Measurements from ENCODE around the gene SMARCA4. TPM values are rescaled to one million over a fixed set of nuclear protein-coding genes. Genes with fewer than 3 reads are reported as not detected.

Gene SMARCA4
- total and polyA plus RNA-seq, 5 donors from 2014 or later: 6.3 to 79.5 (median 7.5) TPM

DNA sequence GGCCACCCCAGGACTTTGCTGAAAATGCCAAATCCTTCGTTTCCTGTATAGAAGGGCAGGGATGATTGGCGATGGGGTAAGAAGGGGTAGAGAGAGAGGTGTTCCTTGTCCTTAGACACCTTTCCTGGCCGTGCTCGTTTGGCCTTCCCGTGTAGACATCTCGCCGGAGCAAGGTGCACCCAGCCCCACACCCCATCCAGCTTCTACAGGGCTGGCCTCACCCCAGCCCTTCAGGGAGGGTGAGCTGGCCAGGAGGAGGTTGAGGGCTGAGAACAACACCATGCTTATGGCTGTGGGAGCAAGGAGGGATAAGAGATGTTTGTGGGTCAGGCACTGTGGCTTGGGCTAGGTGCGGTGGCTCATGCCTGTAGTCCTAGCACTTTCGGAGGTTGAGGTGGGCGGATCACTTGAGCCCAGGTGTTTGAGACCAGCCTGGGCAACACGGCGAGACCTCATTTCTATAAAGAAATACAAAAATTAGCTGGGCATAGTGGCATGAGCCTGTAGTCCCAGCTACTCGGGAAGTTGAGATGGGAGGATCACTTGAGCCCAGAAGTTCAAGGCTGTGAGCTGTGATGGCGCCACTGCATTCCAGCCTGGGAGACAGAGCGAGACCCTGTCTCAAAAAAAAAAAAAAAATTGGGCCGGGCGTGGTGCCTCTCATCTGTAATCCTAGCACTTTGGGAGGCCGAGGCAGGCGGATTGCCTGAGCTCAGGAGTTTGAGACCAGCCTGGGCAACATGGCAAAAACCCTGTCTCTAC, 15.5 kb downstream of the SMARCA4 start:
- no peak for ATAC-seq (ENCODE audit: low read depth in 2 of 2)
- peaks cover 4% of the 10 kb centered on the region for H3K36me3 ChIP-seq (ENCODE audit: control insufficient read depth, insufficient read depth, low read length)
- H3K4me1 Mint-ChIP-seq: peaks cover 12 to 47% (median 18%) of the 10 kb centered on the region in 4 donors
- H3K27me3 Mint-ChIP-seq: no peaks in the 10 kb centered on the region
- no peak for DNase-seq
- no peaks in the 10 kb centered on the region for H3K9me3 ChIP-seq (ENCODE audit: control insufficient read depth in 2 of 2, low read length in 2 of 2)
- peaks cover 6% of the 10 kb centered on the region for H3K4me1 ChIP-seq (ENCODE audit: control insufficient read depth, insufficient read depth, low read length, poor library complexity, severe bottlenecking)
- H3K4me3 ChIP-seq (ENCODE audit: low read depth, low read length): no peak overlapping the region
- H3K9me3 Mint-ChIP-seq: no peaks in the 10 kb centered on the region
- H3K27ac ChIP-seq (ENCODE audit: insufficient read depth, low read length, poor library complexity, severe bottlenecking): no peak overlapping the region
- no peaks in the 10 kb centered on the region for H3K36me3 Mint-ChIP-seq
- H3K4me3 Mint-ChIP-seq: peak overlapping the region in 1 of 4 donors; percentile 16
- H3K27me3 ChIP-seq (ENCODE audit: control insufficient read depth, insufficient read depth, low read length): no peaks in the 10 kb centered on the region
- H3K27ac Mint-ChIP-seq: no peak overlapping the region

DNA sequence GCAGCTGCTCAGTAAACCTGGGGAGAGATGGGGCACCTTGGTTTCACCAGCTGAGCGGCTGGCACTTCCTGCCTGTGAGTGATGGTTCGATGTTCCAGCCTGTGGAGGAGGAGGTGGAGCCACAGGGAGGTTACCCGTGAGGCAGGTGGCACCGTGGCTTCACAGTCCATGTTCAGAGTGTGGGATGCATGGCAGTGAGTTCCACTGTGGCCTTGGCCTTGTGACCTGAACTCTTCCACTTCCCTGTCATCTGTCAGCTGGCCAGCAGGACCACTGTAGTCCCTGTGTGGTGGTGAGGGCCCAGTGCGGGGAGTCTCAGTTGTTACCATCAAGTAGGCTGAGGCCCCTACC, 16.9 kb downstream of the SMARCA4 start:
- Mint-ChIP-seq H3K36me3 (no peaks in the 10 kb centered on the region), H3K27ac (peak overlapping the region in 2 of 3 donors; percentile 45 to 65), H3K4me3 (no peak overlapping the region), H3K27me3 (no peaks in the 10 kb centered on the region), H3K4me1 (peaks cover 11 to 48% (median 18%) of the 10 kb centered on the region in 4 donors), H3K9me3 (no peaks in the 10 kb centered on the region)
- no peak for ATAC-seq (ENCODE audit: low read depth in 2 of 2)
- Histone ChIP-seq H3K9me3 (ENCODE audit: control insufficient read depth in 2 of 2, low read length in 2 of 2) (no peaks in the 10 kb centered on the region), H3K4me1 (ENCODE audit: control insufficient read depth, insufficient read depth, low read length, poor library complexity, severe bottlenecking) (peaks cover 6% of the 10 kb centered on the region), H3K27me3 (ENCODE audit: control insufficient read depth, insufficient read depth, low read length) (no peaks in the 10 kb centered on the region), H3K4me3 (ENCODE audit: low read depth, low read length) (no peak overlapping the region), H3K36me3 (ENCODE audit: control insufficient read depth, insufficient read depth, low read length) (peaks cover 4% of the 10 kb centered on the region), H3K27ac (ENCODE audit: insufficient read depth, low read length, poor library complexity, severe bottlenecking) (no peak overlapping the region)
- peak in 1 of 3 donors; percentile 36 for DNase-seq

GRCh38 chr19:10979951-10980381, 19.1 kb downstream of the SMARCA4 start:
- peak overlapping the region in 1 of 3 donors; percentile 83 for H3K27ac Mint-ChIP-seq
- Histone ChIP-seq H3K9me3 (ENCODE audit: control insufficient read depth in 2 of 2, low read length in 2 of 2) (no peaks in the 10 kb centered on the region), H3K36me3 (ENCODE audit: control insufficient read depth, insufficient read depth, low read length) (peaks cover 13% of the 10 kb centered on the region), H3K4me3 (ENCODE audit: low read depth, low read length) (no peak overlapping the region), H3K27me3 (ENCODE audit: control insufficient read depth, insufficient read depth, low read length) (no peaks in the 10 kb centered on the region), H3K27ac (ENCODE audit: insufficient read depth, low read length, poor library complexity, severe bottlenecking) (no peak overlapping the region), H3K4me1 (ENCODE audit: control insufficient read depth, insufficient read depth, low read length, poor library complexity, severe bottlenecking) (no peaks in the 10 kb centered on the region)
- peaks cover 4 to 37% (median 15%) of the 10 kb centered on the region in 4 donors for H3K4me1 Mint-ChIP-seq
- ATAC-seq (ENCODE audit: low read depth in 2 of 2): peak; percentile 53 to 59
- H3K27me3 Mint-ChIP-seq: no peaks in the 10 kb centered on the region
- DNase-seq: peak in 2 of 3 donors; percentile 18 to 43
- no peaks in the 10 kb centered on the region for H3K9me3 Mint-ChIP-seq
- H3K36me3 Mint-ChIP-seq: peaks cover 4% of the 10 kb centered on the region
- peak overlapping the region in 3 of 4 donors; percentile 41 to 78 (median 59) for H3K4me3 Mint-ChIP-seq

DNA sequence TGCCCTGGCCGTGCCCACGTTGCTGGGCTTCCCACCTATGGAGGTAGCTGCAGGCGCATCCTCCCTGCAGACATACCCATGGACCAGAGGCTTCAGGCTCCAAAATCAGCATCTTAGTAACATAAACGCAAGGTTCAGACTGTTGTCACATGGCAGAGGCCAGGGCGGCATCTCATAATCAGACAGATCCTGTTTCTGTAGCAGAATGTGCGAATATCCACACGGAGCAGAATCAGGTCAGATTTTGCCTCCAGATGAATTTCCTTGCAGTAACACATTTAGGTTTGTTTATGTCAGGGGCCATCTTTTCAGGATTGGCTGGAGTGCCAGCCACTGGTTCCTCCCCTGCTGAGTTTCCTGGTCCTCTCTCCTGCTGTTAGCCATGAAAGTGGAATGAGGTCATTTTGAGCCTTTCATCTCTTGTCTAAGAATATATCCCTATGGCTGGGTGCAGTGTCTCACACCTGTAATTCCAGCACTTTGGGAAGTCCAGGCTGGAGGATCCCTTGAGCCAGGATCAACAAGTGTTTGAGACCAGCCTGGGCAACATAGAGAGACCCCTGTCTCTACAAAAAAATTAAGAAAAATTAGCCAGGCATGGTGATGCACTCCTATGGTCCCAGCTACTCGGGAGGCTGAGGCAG, 20.5 kb downstream of the SMARCA4 start:
- Histone ChIP-seq H3K27me3 (ENCODE audit: control insufficient read depth, insufficient read depth, low read length) (no peaks in the 10 kb centered on the region), H3K36me3 (ENCODE audit: control insufficient read depth, insufficient read depth, low read length) (peaks cover 22% of the 10 kb centered on the region), H3K4me1 (ENCODE audit: control insufficient read depth, insufficient read depth, low read length, poor library complexity, severe bottlenecking) (no peaks in the 10 kb centered on the region), H3K4me3 (ENCODE audit: low read depth, low read length) (no peak overlapping the region), H3K9me3 (ENCODE audit: control insufficient read depth in 2 of 2, low read length in 2 of 2) (no peaks in the 10 kb centered on the region), H3K27ac (ENCODE audit: insufficient read depth, low read length, poor library complexity, severe bottlenecking) (no peak overlapping the region)
- no peak overlapping the region for H3K4me3 Mint-ChIP-seq
- DNase-seq (no peak), ATAC-seq (ENCODE audit: low read depth in 2 of 2) (no peak)
- no peaks in the 10 kb centered on the region for H3K27me3 Mint-ChIP-seq
- H3K36me3 Mint-ChIP-seq: peaks cover 7% of the 10 kb centered on the region
- no peaks in the 10 kb centered on the region for H3K9me3 Mint-ChIP-seq
- H3K27ac Mint-ChIP-seq: peak overlapping the region in 1 of 3 donors; percentile 52
- peaks cover 4 to 26% (median 14%) of the 10 kb centered on the region in 4 donors for H3K4me1 Mint-ChIP-seq

GRCh38 chr19:10983026-10983425, 22.2 kb downstream of the SMARCA4 start:
- Histone ChIP-seq H3K36me3 (ENCODE audit: control insufficient read depth, insufficient read depth, low read length) (peaks cover 31% of the 10 kb centered on the region), H3K4me1 (ENCODE audit: control insufficient read depth, insufficient read depth, low read length, poor library complexity, severe bottlenecking) (no peaks in the 10 kb centered on the region), H3K9me3 (ENCODE audit: control insufficient read depth in 2 of 2, low read length in 2 of 2) (no peaks in the 10 kb centered on the region), H3K4me3 (ENCODE audit: low read depth, low read length) (no peak overlapping the region), H3K27ac (ENCODE audit: insufficient read depth, low read length, poor library complexity, severe bottlenecking) (no peak overlapping the region), H3K27me3 (ENCODE audit: control insufficient read depth, insufficient read depth, low read length) (no peaks in the 10 kb centered on the region)
- Mint-ChIP-seq H3K36me3 (peaks cover 9% of the 10 kb centered on the region), H3K27me3 (no peaks in the 10 kb centered on the region), H3K4me1 (peaks cover 2 to 19% (median 10%) of the 10 kb centered on the region in 4 donors), H3K9me3 (no peaks in the 10 kb centered on the region), H3K27ac (peak overlapping the region in 2 of 3 donors; percentile 9 to 59), H3K4me3 (no peak overlapping the region)
- no peak for ATAC-seq (ENCODE audit: low read depth in 2 of 2)
- no peak for DNase-seq

DNA sequence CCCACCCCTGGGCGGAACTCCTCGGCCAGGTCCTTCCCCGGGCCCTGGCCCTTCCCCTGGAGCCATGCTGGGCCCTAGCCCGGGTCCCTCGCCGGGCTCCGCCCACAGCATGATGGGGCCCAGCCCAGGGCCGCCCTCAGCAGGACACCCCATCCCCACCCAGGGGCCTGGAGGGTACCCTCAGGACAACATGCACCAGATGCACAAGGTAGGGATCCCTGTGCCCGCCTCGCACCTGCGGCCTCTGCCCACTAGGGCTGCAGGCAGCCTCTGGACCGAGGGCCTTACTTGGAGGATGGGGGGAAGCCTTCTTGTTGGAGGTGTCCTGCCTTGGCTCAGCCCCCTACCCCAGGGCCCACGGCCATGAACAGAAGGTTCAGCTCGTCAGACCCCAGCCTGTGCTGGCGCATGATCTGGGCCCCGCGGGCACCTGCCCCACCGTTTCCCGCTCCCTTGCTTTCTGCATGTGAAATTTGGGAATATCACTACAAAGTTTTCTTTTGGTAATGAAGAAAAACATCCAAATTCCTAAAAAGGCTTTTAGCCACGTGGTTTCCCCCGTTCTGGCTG, 23.4 kb downstream of the SMARCA4 start:
- Mint-ChIP-seq H3K9me3 (no peaks in the 10 kb centered on the region), H3K4me3 (no peak overlapping the region), H3K27me3 (no peaks in the 10 kb centered on the region), H3K36me3 (peaks cover 20% of the 10 kb centered on the region), H3K27ac (peak overlapping the region in 1 of 3 donors; percentile 46), H3K4me1 (peaks cover 0 to 13% (median 7%) of the 10 kb centered on the region in 4 donors)
- no peak overlapping the region for H3K27ac ChIP-seq (ENCODE audit: insufficient read depth, low read length, poor library complexity, severe bottlenecking)
- H3K9me3 ChIP-seq (ENCODE audit: control insufficient read depth in 2 of 2, low read length in 2 of 2): no peaks in the 10 kb centered on the region
- H3K4me1 ChIP-seq (ENCODE audit: control insufficient read depth, insufficient read depth, low read length, poor library complexity, severe bottlenecking): no peaks in the 10 kb centered on the region
- ATAC-seq (ENCODE audit: low read depth in 2 of 2) (no peak), DNase-seq (no peak)
- H3K27me3 ChIP-seq (ENCODE audit: control insufficient read depth, insufficient read depth, low read length): no peaks in the 10 kb centered on the region
- H3K4me3 ChIP-seq (ENCODE audit: low read depth, low read length): no peak overlapping the region
- H3K36me3 ChIP-seq (ENCODE audit: control insufficient read depth, insufficient read depth, low read length): peaks cover 43% of the 10 kb centered on the region

DNA sequence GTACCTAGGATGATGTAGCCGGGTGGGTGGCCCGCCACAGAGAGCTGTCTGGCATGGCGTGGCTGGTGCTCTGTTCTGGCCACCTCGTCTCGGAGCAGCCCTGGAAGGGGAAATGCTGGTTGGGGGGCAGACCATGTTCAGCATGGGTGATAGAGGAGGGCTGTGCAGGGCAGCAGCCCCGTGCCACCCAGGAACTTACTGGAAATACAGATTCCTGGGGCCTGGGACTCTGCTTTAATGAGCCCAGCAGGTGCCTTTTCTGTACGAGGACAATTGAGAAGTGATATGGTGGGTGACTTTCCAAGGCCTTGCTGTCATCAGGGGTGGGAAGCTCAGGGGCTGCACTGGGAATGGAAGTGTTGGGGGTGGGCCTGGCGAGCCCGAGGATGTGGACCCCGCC, 24.7 kb downstream of the SMARCA4 start:
- Histone ChIP-seq H3K4me3 (ENCODE audit: low read depth, low read length) (no peak overlapping the region), H3K27me3 (ENCODE audit: control insufficient read depth, insufficient read depth, low read length) (no peaks in the 10 kb centered on the region), H3K27ac (ENCODE audit: insufficient read depth, low read length, poor library complexity, severe bottlenecking) (no peak overlapping the region), H3K36me3 (ENCODE audit: control insufficient read depth, insufficient read depth, low read length) (peaks cover 53% of the 10 kb centered on the region), H3K4me1 (ENCODE audit: control insufficient read depth, insufficient read depth, low read length, poor library complexity, severe bottlenecking) (no peaks in the 10 kb centered on the region), H3K9me3 (ENCODE audit: control insufficient read depth in 2 of 2, low read length in 2 of 2) (no peaks in the 10 kb centered on the region)
- Mint-ChIP-seq H3K27ac (no peak overlapping the region), H3K4me1 (peaks cover 0 to 6% (median 3%) of the 10 kb centered on the region in 4 donors), H3K9me3 (no peaks in the 10 kb centered on the region), H3K27me3 (no peaks in the 10 kb centered on the region), H3K36me3 (peaks cover 25% of the 10 kb centered on the region), H3K4me3 (no peak overlapping the region)
- no peak for DNase-seq
- no peak for ATAC-seq (ENCODE audit: low read depth in 2 of 2)
